ENCODE results near the gene PRKCH. TPM values are rescaled to one million over a fixed set of nuclear protein-coding genes. Genes with fewer than 3 reads are reported as not detected.
A peak's percentile ranks its signal among the peaks of the same experiment; 100 is the strongest.

The PRKCH gene
- total RNA-seq, 1 donor from 2014 or later: 8.1 TPM

- DNase-seq (ENCODE audit: low read depth): no peak
Measured at GRCh38 chr14:61362072-61362750, 40.8 kb downstream of the PRKCH start.

- DNase-seq (ENCODE audit: low read depth): no peak
Measured at GRCh38 chr14:61364243-61364642, 42.9 kb downstream of the PRKCH start.

GRCh38 chr14:61365667-61366212, 44.4 kb downstream of the PRKCH start:
- no peak for DNase-seq (ENCODE audit: low read depth)

- no peak for DNase-seq (ENCODE audit: low read depth)
Measured at GRCh38 chr14:61368114-61368710, 46.8 kb downstream of the PRKCH start.

GRCh38 chr14:61368781-61369453, 47.5 kb downstream of the PRKCH start:
- no peak for DNase-seq (ENCODE audit: low read depth)

- no peak for DNase-seq (ENCODE audit: low read depth)
Measured at GRCh38 chr14:61369454-61369810, 48.1 kb downstream of the PRKCH start.

GRCh38 chr14:61372379-61372778, 51.0 kb downstream of the PRKCH start:
- no peak for DNase-seq (ENCODE audit: low read depth)

GRCh38 chr14:61372842-61373555, 51.6 kb downstream of the PRKCH start:
- DNase-seq (ENCODE audit: low read depth): no peak

GRCh38 chr14:61374284-61374683, 52.9 kb downstream of the PRKCH start:
- no peak for DNase-seq (ENCODE audit: low read depth)

GRCh38 chr14:61375218-61375617, 53.8 kb downstream of the PRKCH start:
- DNase-seq (ENCODE audit: low read depth): no peak

- DNase-seq (ENCODE audit: low read depth): no peak
Measured at GRCh38 chr14:61376314-61376713, 54.9 kb downstream of the PRKCH start.

GRCh38 chr14:61377749-61378148, 56.4 kb downstream of the PRKCH start:
- no peak for DNase-seq (ENCODE audit: low read depth)

- no peak for DNase-seq (ENCODE audit: low read depth)
Measured at GRCh38 chr14:61379639-61380184, 58.3 kb downstream of the PRKCH start.

- no peak for DNase-seq (ENCODE audit: low read depth)
Measured at GRCh38 chr14:61380984-61381383, 59.6 kb downstream of the PRKCH start.

GRCh38 chr14:61381553-61381952, 60.2 kb downstream of the PRKCH start:
- peak; percentile 95 for DNase-seq (ENCODE audit: low read depth)

- no peak for DNase-seq (ENCODE audit: low read depth)
Measured at GRCh38 chr14:61382842-61383241, 61.5 kb downstream of the PRKCH start.

- DNase-seq (ENCODE audit: low read depth): no peak
Measured at GRCh38 chr14:61385002-61385685, 63.8 kb downstream of the PRKCH start.

GRCh38 chr14:61386173-61386772, 64.9 kb downstream of the PRKCH start:
- peak; percentile 61 for DNase-seq (ENCODE audit: low read depth)

- DNase-seq (ENCODE audit: low read depth): peak; percentile 48
Measured at GRCh38 chr14:61387076-61387475, 65.7 kb downstream of the PRKCH start.

All from myocyte (in vitro differentiated cells).